A204.1 (cell line): ENCODE results near the gene ME2.
"Not testable (repeated sequence)": the region's sequence is repeated elsewhere in the genome, so short reads cannot be mapped to it uniquely, and the experiment has no call there.

Experiments used
- FAIRE-seq: peaks from 2 replicates; lab custom pipeline; 2012; peaks lifted over from hg19 to GRCh38; lab: Jason Lieb, UNC

ME2 gene

GRCh38 chr18:50977037-50977760 lies 98.3 kb downstream of the ME2 start:
- FAIRE-seq: no peak

- no peak for FAIRE-seq
Observed at GRCh38 chr18:50981381-50981780, 102.5 kb downstream of the ME2 start.

- no peak for FAIRE-seq
Observed at GRCh38 chr18:50982086-50982801, 103.3 kb downstream of the ME2 start.

- no peak for FAIRE-seq
Observed at GRCh38 chr18:50982802-50983179, 103.9 kb downstream of the ME2 start.

GRCh38 chr18:50986360-50987087 lies 107.6 kb downstream of the ME2 start:
- FAIRE-seq: no peak

- FAIRE-seq: no peak
Observed at GRCh38 chr18:50987261-50987660, 108.3 kb downstream of the ME2 start.

- FAIRE-seq: no peak
Observed at GRCh38 chr18:50989711-50990110, 110.8 kb downstream of the ME2 start.

GRCh38 chr18:50992351-50992762 lies 113.4 kb downstream of the ME2 start:
- FAIRE-seq: no peak

- FAIRE-seq: no peak
Observed at GRCh38 chr18:50994031-50994430, 115.1 kb downstream of the ME2 start.

GRCh38 chr18:51003174-51003573 lies 124.3 kb downstream of the ME2 start:
- not testable (repeated sequence) for FAIRE-seq
